ENCODE measurements around the gene VPS13A. TPM values are rescaled to one million over a fixed set of nuclear protein-coding genes. Genes with fewer than 3 reads are reported as not detected.
"Not testable (repeated sequence)": the region's sequence is repeated elsewhere in the genome, so short reads cannot be mapped to it uniquely, and the experiment has no call there.

The VPS13A gene
- total RNA-seq, 1 donor from 2014 or later, result 37.8 TPM

DNA sequence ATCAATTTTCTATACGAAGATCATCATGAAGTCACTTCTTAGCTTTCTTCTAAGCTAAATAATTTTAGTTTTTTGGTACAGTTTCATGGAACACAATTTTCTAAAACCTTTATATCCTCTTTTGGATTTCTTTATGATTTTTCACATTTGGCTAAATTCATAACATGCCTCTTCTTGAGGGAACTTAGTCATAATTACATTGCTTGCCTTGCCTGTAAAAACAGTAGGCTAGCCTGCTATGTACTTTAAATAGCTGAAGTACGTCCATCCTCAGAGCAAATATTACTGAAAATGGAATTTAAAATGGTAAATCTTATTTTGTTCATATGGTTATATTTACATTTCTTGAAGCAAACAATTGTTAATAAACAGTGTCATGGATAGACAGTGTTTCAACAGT lies 225.0 kb downstream of the VPS13A start:
- Histone ChIP-seq H3K4me3 (no peak overlapping the region), H3K4me1 (no peaks in the 10 kb centered on the region), H3K9me3 (no peaks in the 10 kb centered on the region), H3K36me3 (peaks cover 16% of the 10 kb centered on the region), H3K27me3 (ENCODE audit: low read depth) (no peaks in the 10 kb centered on the region), H3K27ac (no peak overlapping the region)
- ATAC-seq (no peak), DNase-seq (no peak)
- intact Hi-C loops (cut with DNase I), result no loop called here
- TF ChIP-seq, protein P1, sequence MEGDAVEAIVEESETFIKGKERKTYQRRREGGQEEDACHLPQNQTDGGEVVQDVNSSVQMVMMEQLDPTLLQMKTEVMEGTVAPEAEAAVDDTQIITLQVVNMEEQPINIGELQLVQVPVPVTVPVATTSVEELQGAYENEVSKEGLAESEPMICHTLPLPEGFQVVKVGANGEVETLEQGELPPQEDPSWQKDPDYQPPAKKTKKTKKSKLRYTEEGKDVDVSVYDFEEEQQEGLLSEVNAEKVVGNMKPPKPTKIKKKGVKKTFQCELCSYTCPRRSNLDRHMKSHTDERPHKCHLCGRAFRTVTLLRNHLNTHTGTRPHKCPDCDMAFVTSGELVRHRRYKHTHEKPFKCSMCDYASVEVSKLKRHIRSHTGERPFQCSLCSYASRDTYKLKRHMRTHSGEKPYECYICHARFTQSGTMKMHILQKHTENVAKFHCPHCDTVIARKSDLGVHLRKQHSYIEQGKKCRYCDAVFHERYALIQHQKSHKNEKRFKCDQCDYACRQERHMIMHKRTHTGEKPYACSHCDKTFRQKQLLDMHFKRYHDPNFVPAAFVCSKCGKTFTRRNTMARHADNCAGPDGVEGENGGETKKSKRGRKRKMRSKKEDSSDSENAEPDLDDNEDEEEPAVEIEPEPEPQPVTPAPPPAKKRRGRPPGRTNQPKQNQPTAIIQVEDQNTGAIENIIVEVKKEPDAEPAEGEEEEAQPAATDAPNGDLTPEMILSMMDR (IDR thresholded peaks at IDR 0.05), result no peak

DNA sequence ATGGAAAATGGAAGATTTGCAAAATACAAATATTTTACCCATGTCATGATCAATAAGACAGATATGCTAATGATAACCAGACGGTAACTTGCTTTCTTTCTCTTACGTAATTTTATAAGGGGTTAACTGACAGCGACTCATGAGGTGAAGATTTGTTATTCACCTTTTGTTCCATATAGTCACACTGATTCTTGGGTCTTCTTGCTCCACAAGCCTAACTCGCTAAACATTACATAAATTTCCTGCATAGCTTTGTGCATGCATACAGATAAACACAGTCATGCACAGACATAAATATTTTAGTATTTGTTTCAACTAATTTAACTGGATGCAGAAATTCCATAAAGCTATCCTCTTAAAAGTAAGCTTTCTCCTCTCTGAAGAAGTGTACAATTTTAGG lies 225.9 kb downstream of the VPS13A start:
- TF ChIP-seq, protein P1 (IDR thresholded peaks at IDR 0.05), result no peak

DNA sequence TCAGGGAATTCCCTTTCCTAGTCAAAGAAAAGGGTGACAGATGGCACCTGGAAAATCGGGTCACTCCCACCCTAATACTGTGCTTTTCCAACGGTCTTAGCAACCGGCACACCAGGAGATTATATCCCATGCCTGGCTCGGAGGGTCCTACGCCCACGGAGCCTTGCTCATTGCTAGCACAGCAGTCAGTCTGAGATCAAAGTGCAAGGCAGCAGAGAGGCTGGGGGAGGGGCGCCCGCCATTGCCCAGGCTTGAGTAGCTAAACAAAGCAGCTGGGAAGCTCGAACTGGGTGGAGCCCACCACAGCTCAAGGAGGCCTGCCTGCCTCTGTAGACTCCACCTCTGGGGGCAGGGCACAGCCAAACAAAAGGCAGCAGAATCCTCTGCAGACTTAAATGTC lies 231.2 kb downstream of the VPS13A start:
- H3K4me3 ChIP-seq; ATAC-seq; H3K9me3 ChIP-seq; H3K4me1 ChIP-seq; DNase-seq; intact Hi-C loops (cut with DNase I); H3K27ac ChIP-seq; H3K27me3 ChIP-seq (ENCODE audit: low read depth): not testable (repeated sequence)
- H3K36me3 ChIP-seq, result peaks cover 18% of the 10 kb centered on the region

More for the DNA sequence above, 225.9 kb downstream of the VPS13A start:
- H3K9me3 ChIP-seq, result no peaks in the 10 kb centered on the region
- H3K4me3 ChIP-seq, result no peak overlapping the region
- ATAC-seq (no peak), DNase-seq (no peak)
- H3K36me3 ChIP-seq, result peaks cover 18% of the 10 kb centered on the region
- no peaks in the 10 kb centered on the region for H3K27me3 ChIP-seq (ENCODE audit: low read depth)
- no peaks in the 10 kb centered on the region for H3K4me1 ChIP-seq
- intact Hi-C loops (cut with DNase I), result no loop called here
- H3K27ac ChIP-seq, result no peak overlapping the region

DNA sequence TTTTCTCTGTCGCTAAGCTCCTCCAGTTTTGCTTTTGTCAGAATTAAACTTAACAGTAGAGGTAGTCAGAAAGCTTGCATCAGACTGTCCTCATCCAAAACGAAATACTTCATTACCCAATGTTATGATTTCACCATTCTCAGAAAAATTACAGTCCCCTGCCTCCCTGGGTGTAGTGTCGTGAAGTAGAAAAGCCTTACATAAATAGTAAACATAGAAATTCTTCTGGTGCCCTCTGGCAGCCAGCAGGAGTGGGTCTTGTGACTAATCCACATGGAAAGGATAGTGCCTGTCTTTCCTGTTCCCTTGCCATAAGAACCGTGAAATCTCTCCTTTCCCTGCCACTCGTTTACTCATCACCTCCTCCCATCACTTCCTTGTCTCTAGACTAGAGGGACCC lies 240.2 kb downstream of the VPS13A start:
- no peak for DNase-seq
- H3K4me3 ChIP-seq, result no peak overlapping the region
- H3K4me1 ChIP-seq, result peaks cover 15% of the 10 kb centered on the region
- peaks cover 5% of the 10 kb centered on the region for H3K36me3 ChIP-seq
- H3K9me3 ChIP-seq, result no peaks in the 10 kb centered on the region
- H3K27me3 ChIP-seq (ENCODE audit: low read depth), result no peaks in the 10 kb centered on the region
- TF ChIP-seq, protein P1 (IDR thresholded peaks at IDR 0.05), result no peak
- peak overlapping the region; percentile 15 for H3K27ac ChIP-seq
- intact Hi-C loops (cut with DNase I), result no loop called here
- peak; percentile 64 to 87 for ATAC-seq

DNA sequence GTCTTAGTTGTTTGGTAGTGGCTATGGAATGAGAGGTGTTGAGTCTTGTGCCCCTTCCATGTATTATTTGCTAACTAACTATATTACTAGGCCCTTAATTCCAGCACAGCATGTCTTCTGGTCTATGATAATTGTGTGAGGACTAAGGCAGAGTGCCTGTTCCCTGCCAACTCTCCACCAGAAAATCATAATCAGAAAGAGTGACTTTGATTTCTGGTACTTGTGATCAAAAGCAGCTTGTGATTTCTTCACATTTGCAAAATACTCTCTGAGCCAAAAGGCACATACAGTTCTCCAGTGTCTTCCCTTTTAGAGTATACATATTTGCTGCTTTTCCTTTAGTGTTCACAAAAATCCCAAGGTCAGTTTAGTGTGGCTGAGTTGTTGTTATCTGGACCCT lies 240.9 kb downstream of the VPS13A start:
- H3K4me3 ChIP-seq, result no peak overlapping the region
- ATAC-seq, result peak in 1 of 2 donors; percentile 43

DNA sequence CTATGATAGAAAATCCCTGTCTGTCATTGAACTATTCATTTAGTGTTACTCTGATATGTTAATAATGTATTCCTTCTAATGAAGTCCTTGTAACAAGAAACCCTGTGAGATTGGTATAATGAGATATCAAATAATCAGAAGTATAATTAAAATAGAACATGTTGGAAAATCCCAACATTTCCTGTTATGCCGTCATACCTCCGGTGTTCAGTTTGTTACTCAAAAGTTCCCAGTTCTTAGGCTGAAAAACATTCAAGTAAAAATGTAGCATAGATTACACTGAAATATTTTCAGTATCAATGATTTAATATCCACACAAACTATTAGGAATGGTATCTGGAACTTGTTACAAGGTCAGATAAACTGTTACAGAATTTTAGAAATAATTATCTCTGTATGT lies 243.3 kb downstream of the VPS13A start:
- TF ChIP-seq, protein P1 (IDR thresholded peaks at IDR 0.05), result no peak
- Histone ChIP-seq H3K4me3 (no peak overlapping the region), H3K27ac (no peak overlapping the region), H3K4me1 (peaks cover 15% of the 10 kb centered on the region), H3K9me3 (no peaks in the 10 kb centered on the region), H3K27me3 (ENCODE audit: low read depth) (no peaks in the 10 kb centered on the region), H3K36me3 (peaks cover 7% of the 10 kb centered on the region)
- ATAC-seq (no peak), DNase-seq (no peak)
- intact Hi-C loops (cut with DNase I), result no loop called here

More for the DNA sequence above, 240.9 kb downstream of the VPS13A start:
- no peaks in the 10 kb centered on the region for H3K9me3 ChIP-seq
- intact Hi-C loops (cut with DNase I), result no loop called here
- H3K36me3 ChIP-seq, result peaks cover 9% of the 10 kb centered on the region
- peaks cover 15% of the 10 kb centered on the region for H3K4me1 ChIP-seq
- no peaks in the 10 kb centered on the region for H3K27me3 ChIP-seq (ENCODE audit: low read depth)
- no peak for DNase-seq
- H3K27ac ChIP-seq, result no peak overlapping the region
- TF ChIP-seq, protein P1 (IDR thresholded peaks at IDR 0.05), result no peak

Measured in lower lobe of right lung (tissue), 2 donors.